CD8-positive, alpha-beta memory T cell (primary cell): ENCODE results near the gene HYLS1. TPM values are rescaled to one million over a fixed set of nuclear protein-coding genes. Genes with fewer than 3 reads are reported as not detected.

ENCODE experiments used
- CTCF ChIA-PET: fragments of 350-600 bp; sonication (Branson Sonifier 250); formaldehyde crosslinking; loops from one replicate; lab custom pipeline; 2021; ENCODE audit warnings: antibody characterized with exemption; lab: Charles Lee
- POLR2A ChIA-PET: fragments of 350-600 bp; sonication (Branson Sonifier 250); formaldehyde crosslinking; loops from one replicate; lab custom pipeline; 2021; ENCODE audit warnings: antibody characterized with exemption; lab: Charles Lee
- DNase-seq, 5 donors: peaks; one replicate each; pipeline versions ENCODE4 v3.0.0 to v3.0.0-alpha.2; 2020 to 2022; ENCODE audit warnings: mixed read lengths in 1 of 5
- H3K27ac ChIP-seq: one replicate; pipeline ENCODE4 v1.7.0; 2013; ENCODE audit warnings: low read depth, mild to moderate bottlenecking, low read length, moderate library complexity
- H3K27me3 ChIP-seq: 2 replicates; pipeline ENCODE4 v1.7.0; 2013; ENCODE audit warnings: low read length, mild to moderate bottlenecking; ENCODE audit not compliant: insufficient read depth, poor library complexity, severe bottlenecking
- H3K36me3 ChIP-seq: 2 replicates; pipeline ENCODE4 v1.7.0; 2013; ENCODE audit warnings: mild to moderate bottlenecking, low read length, moderate library complexity; ENCODE audit not compliant: insufficient read depth
- H3K4me1 ChIP-seq: 2 replicates; pipeline ENCODE4 v1.7.0; 2013; ENCODE audit warnings: mild to moderate bottlenecking, low read length, moderate library complexity; ENCODE audit not compliant: insufficient read depth
- H3K4me3 ChIP-seq: 2 replicates; pipeline ENCODE4 v1.7.0; 2013; ENCODE audit warnings: mild to moderate bottlenecking, low read length
- H3K9me3 ChIP-seq: 2 replicates; pipeline ENCODE4 v1.7.0; 2013; ENCODE audit warnings: mild to moderate bottlenecking, low read length
- H3K27ac Mint-ChIP-seq, 8 donors: one replicate each; pipeline ENCODE4 v1.8.0; 2020 to 2021; ENCODE audit warnings: mixed read lengths in 8 of 8, mild to moderate bottlenecking in 6 of 8, inconsistent platforms in 3 of 8, moderate library complexity in 3 of 8
- H3K27me3 Mint-ChIP-seq, 2 donors: one replicate each; pipeline ENCODE4 v1.8.0; 2020 to 2021; ENCODE audit warnings: mixed read lengths in 2 of 2, mild to moderate bottlenecking in 1 of 2, moderate library complexity in 1 of 2
- H3K36me3 Mint-ChIP-seq, 3 donors: one replicate each; pipeline ENCODE4 v1.8.0; 2020 to 2021; ENCODE audit warnings: mixed read lengths in 3 of 3, inconsistent platforms in 1 of 3, mild to moderate bottlenecking in 1 of 3
- H3K4me1 Mint-ChIP-seq, 3 donors: one replicate each; pipeline ENCODE4 v1.8.0; 2020 to 2021; ENCODE audit warnings: mixed read lengths in 3 of 3, inconsistent platforms in 1 of 3, mild to moderate bottlenecking in 1 of 3
- H3K4me3 Mint-ChIP-seq, 7 donors: one replicate each; pipeline ENCODE4 v1.8.0; 2020 to 2021; ENCODE audit warnings: mixed read lengths in 7 of 7, mild to moderate bottlenecking in 6 of 7, moderate library complexity in 4 of 7, inconsistent platforms in 2 of 7
- H3K9me3 Mint-ChIP-seq, 5 donors: one replicate each; pipeline ENCODE4 v1.8.0; 2020 to 2022; ENCODE audit warnings: mixed read lengths in 5 of 5, mild to moderate bottlenecking in 3 of 5, moderate library complexity in 2 of 5, inconsistent platforms in 1 of 5
- polyA plus RNA-seq: library from polyadenylated mRNA; unstranded; fragments of 300-500 nt; fragmentation: Illumina TruSeq; gene quantifications from one replicate; pipeline ENCODE4 v1.2.3, GENCODE V29; 2021
- total RNA-seq, 2 experiments: library from RNA; stranded (reverse); gene quantifications; one replicate each; pipeline ENCODE4 v1.2.3, GENCODE V29; 2021

The HYLS1 gene
- total and polyA plus RNA-seq, 3 experiments from 2014 or later, result 6.9 to 8.1 (median 7.3) TPM

GRCh38 chr11:125949271-125950177 is 62.1 kb downstream of the HYLS1 start:
- Histone ChIP-seq H3K9me3 (no peaks in the 10 kb centered on the region), H3K4me3 (no peak overlapping the region), H3K27me3 (no peaks in the 10 kb centered on the region), H3K4me1 (no peaks in the 10 kb centered on the region), H3K36me3 (no peaks in the 10 kb centered on the region), H3K27ac (no peak overlapping the region)
- Mint-ChIP-seq H3K27me3 (peaks cover 3 to 13% of the 10 kb centered on the region in 2 donors), H3K4me1 (no peaks in the 10 kb centered on the region), H3K4me3 (no peak overlapping the region), H3K27ac (no peak overlapping the region), H3K9me3 (no peaks in the 10 kb centered on the region), H3K36me3 (no peaks in the 10 kb centered on the region)
- ChIA-PET POLR2A (no interaction called here), CTCF (interaction anchor here (0.7 kb wide), 2 partner anchors 10 to 160 kb away, joined by 3 read pairs; no protein-coding TSS in a partner anchor)
- DNase-seq, result no peak

- no peaks in the 10 kb centered on the region for H3K9me3 Mint-ChIP-seq
- no peaks in the 10 kb centered on the region for H3K36me3 ChIP-seq
- H3K27me3 ChIP-seq, result no peaks in the 10 kb centered on the region
- no peaks in the 10 kb centered on the region for H3K4me1 Mint-ChIP-seq
- no peaks in the 10 kb centered on the region for H3K36me3 Mint-ChIP-seq
- H3K27ac ChIP-seq, result no peak overlapping the region
- no peak overlapping the region for H3K27ac Mint-ChIP-seq
- ChIA-PET CTCF (interaction anchor here (0.7 kb wide), 2 partner anchors 10 to 160 kb away, joined by 3 read pairs; no protein-coding TSS in a partner anchor), POLR2A (no interaction called here)
- no peak overlapping the region for H3K4me3 ChIP-seq
- H3K27me3 Mint-ChIP-seq, result peaks cover 3 to 13% of the 10 kb centered on the region in 2 donors
- H3K4me3 Mint-ChIP-seq, result no peak overlapping the region
- DNase-seq, result no peak
- no peaks in the 10 kb centered on the region for H3K9me3 ChIP-seq
- no peaks in the 10 kb centered on the region for H3K4me1 ChIP-seq
Measured at GRCh38 chr11:125950178-125950490, 62.7 kb downstream of the HYLS1 start.

Other genes starting within 250 kb of the HYLS1 start
- not detected for gene ACRV1, start 206.8 kb upstream of the HYLS1 start, total RNA-seq
- gene ACRV1, start 206.8 kb upstream of the HYLS1 start, polyA plus RNA-seq, result not detected
- gene PATE1, start 141.4 kb upstream of the HYLS1 start, total RNA-seq, result not detected
- gene PATE1, start 141.4 kb upstream of the HYLS1 start, polyA plus RNA-seq, result not detected
- gene PATE2, start 108.8 kb upstream of the HYLS1 start, total RNA-seq, result not detected
- gene PATE2, start 108.8 kb upstream of the HYLS1 start, polyA plus RNA-seq, result not detected
- gene PATE3, start 99.5 kb upstream of the HYLS1 start, total RNA-seq, result not detected
- not detected for gene PATE3, start 99.5 kb upstream of the HYLS1 start, polyA plus RNA-seq
- not detected for gene PATE4, start 54.4 kb upstream of the HYLS1 start, total RNA-seq
- not detected for gene PATE4, start 54.4 kb upstream of the HYLS1 start, polyA plus RNA-seq
- gene PUS3, start 15.5 kb downstream of the HYLS1 start, total RNA-seq, result 10 to 100 TPM; 16.5 to 19.2 TPM
- gene PUS3, start 15.5 kb downstream of the HYLS1 start, polyA plus RNA-seq, result 17.5 TPM
- gene DDX25, start 16.8 kb downstream of the HYLS1 start, total RNA-seq, result under 1 TPM in 1 of 2 experiments, not detected in 1; 0.46 TPM
- gene DDX25, start 16.8 kb downstream of the HYLS1 start, polyA plus RNA-seq, result not detected
- gene VSIG10L2, start 58.4 kb downstream of the HYLS1 start, total RNA-seq, result not detected
- gene VSIG10L2, start 58.4 kb downstream of the HYLS1 start, polyA plus RNA-seq, result not detected
- 1 to 10 TPM; 1.7 to 2.0 TPM for gene CDON, start 175.2 kb downstream of the HYLS1 start, total RNA-seq
- gene CDON, start 175.2 kb downstream of the HYLS1 start, polyA plus RNA-seq, result not detected